Caco-2 (cell line): ENCODE results near the gene IRS2. TPM values are rescaled to one million over a fixed set of nuclear protein-coding genes. Genes with fewer than 3 reads are reported as not detected.

ENCODE experiments used
- BruUV-seq: library from RNA; stranded (reverse); fragments of 400-500 nt; replicated peaks from 2 replicates; lab custom pipeline; 2021; lab: Mats Ljungman, UMichigan
- CTCF ChIA-PET: fragments of 300-600 bp; sonication (Branson Sonifier 250); formaldehyde crosslinking; loops from one replicate; lab custom pipeline; 2022; ENCODE audit warnings: antibody characterized with exemption; lab: Charles Lee
- POLR2A ChIA-PET: fragments of 300-600 bp; sonication (Branson Sonifier 250); formaldehyde crosslinking; loops from one replicate; lab custom pipeline; 2022; ENCODE audit warnings: antibody characterized with exemption; lab: Charles Lee
- DNase-seq, 2 experiments: peaks; one replicate each; pipeline versions ENCODE4 v3.0.0 to v3.0.0-alpha.2; 2020 to 2022
- H3K27me3 ChIP-seq: replicated peaks from 2 replicates; pipeline ENCODE4 v1.6.0; 2011; ENCODE audit warnings: low read length; ENCODE audit not compliant: control insufficient read depth, insufficient read depth
- H3K36me3 ChIP-seq: 2 replicates; pipeline ENCODE4 v1.5.1; 2011; ENCODE audit warnings: low read length; ENCODE audit not compliant: control insufficient read depth, insufficient read depth
- H3K4me1 ChIP-seq: fragments of 250-450 bp; sonication (Bioruptor Pico); 2 replicates; pipeline ENCODE4 v1.5.1; 2020; ENCODE audit warnings: mild to moderate bottlenecking
- H3K4me3 ChIP-seq: 2 replicates; pipeline ENCODE4 v1.5.1; 2011; ENCODE audit warnings: low read depth, mild to moderate bottlenecking, control low read depth, low read length
- H3K9me3 ChIP-seq: fragments of 250-450 bp; sonication (Bioruptor Pico); 2 replicates; pipeline ENCODE4 v1.5.1; 2020; ENCODE audit warnings: mild to moderate bottlenecking, moderate library complexity
- H3K27ac Mint-ChIP-seq: one replicate; pipeline ENCODE4 v1.8.0; 2022; ENCODE audit warnings: mixed read lengths; ENCODE audit not compliant: unreplicated experiment
- H3K27me3 Mint-ChIP-seq: one replicate; pipeline ENCODE4 v1.8.0; 2022; ENCODE audit warnings: mixed read lengths; ENCODE audit not compliant: insufficient read depth, unreplicated experiment
- H3K36me3 Mint-ChIP-seq: one replicate; pipeline ENCODE4 v1.8.0; 2022; ENCODE audit warnings: mild to moderate bottlenecking, mixed read lengths; ENCODE audit not compliant: insufficient read depth, unreplicated experiment
- H3K4me1 Mint-ChIP-seq: one replicate; pipeline ENCODE4 v1.8.0; 2022; ENCODE audit warnings: low read depth, mixed read lengths; ENCODE audit not compliant: unreplicated experiment
- H3K4me3 Mint-ChIP-seq: one replicate; pipeline ENCODE4 v1.8.0; 2022; ENCODE audit warnings: mild to moderate bottlenecking, moderate library complexity, mixed read lengths; ENCODE audit not compliant: unreplicated experiment
- H3K9me3 Mint-ChIP-seq: one replicate; pipeline ENCODE4 v1.8.0; 2022; ENCODE audit warnings: mixed read lengths; ENCODE audit not compliant: unreplicated experiment
- CTCF ChIP-seq, 2 experiments: fragments of 200-600 bp in 1 of 2; IDR thresholded peaks; 1 replicate in 1 of 2; 2 replicates in 1 of 2; pipeline versions ENCODE4 v1.5.1 to v1.8.0; 2011 to 2022; ENCODE audit warnings: antibody characterized with exemption in 1 of 2, control low read depth in 1 of 2, inconsistent platforms in 1 of 2, low read depth in 1 of 2, low read length in 1 of 2, mild to moderate bottlenecking in 1 of 2, moderate library complexity in 1 of 2; ENCODE audit not compliant: insufficient read depth in 1 of 2, severe bottlenecking in 1 of 2, unreplicated experiment in 1 of 2
- intact Hi-C: fragments of 100-400 bp; cut with micrococcal nuclease; formaldehyde crosslinking; loops from one replicate; pipeline ENCODE4 v1.10.0; 2022; ENCODE audit not compliant: unreplicated experiment
- total RNA-seq: library from RNA; stranded (reverse); gene quantifications from 2 replicates; pipeline ENCODE4 v1.2.3, GENCODE V29; 2022

IRS2 gene
- total RNA-seq, 1 experiment from 2014 or later: 5.5 TPM

- no peak for TF ChIP-seq CTCF (IDR thresholded peaks at IDR 0.05; ENCODE audit: insufficient read depth in 1 of 2, low read depth in 1 of 2, low read length in 1 of 2, severe bottlenecking in 1 of 2, unreplicated experiment in 1 of 2)
- no peak overlapping the region for H3K27ac Mint-ChIP-seq
- no peak overlapping the region for H3K4me3 Mint-ChIP-seq
- no peak for DNase-seq
- BruUV-seq: no TSS peak
- H3K36me3 Mint-ChIP-seq: no peaks in the 10 kb centered on the region
- Histone ChIP-seq H3K36me3 (no peaks in the 10 kb centered on the region), H3K27me3 (no peaks in the 10 kb centered on the region), H3K9me3 (no peaks in the 10 kb centered on the region), H3K4me3 (no peak overlapping the region), H3K4me1 (no peaks in the 10 kb centered on the region)
- ChIA-PET CTCF (no interaction called here), POLR2A (no interaction called here)
- peaks cover 9% of the 10 kb centered on the region for H3K9me3 Mint-ChIP-seq
- H3K27me3 Mint-ChIP-seq: no peaks in the 10 kb centered on the region
- H3K4me1 Mint-ChIP-seq: no peaks in the 10 kb centered on the region
- intact Hi-C loops: no loop called here
Observed at GRCh38 chr13:109730812-109731335, 55.5 kb downstream of the IRS2 start.

- CTCF ChIA-PET: no interaction called here
- H3K27ac Mint-ChIP-seq: no peak overlapping the region
- H3K4me1 Mint-ChIP-seq: no peaks in the 10 kb centered on the region
- Histone ChIP-seq H3K9me3 (no peaks in the 10 kb centered on the region), H3K4me1 (no peaks in the 10 kb centered on the region), H3K4me3 (no peak overlapping the region), H3K36me3 (no peaks in the 10 kb centered on the region), H3K27me3 (no peaks in the 10 kb centered on the region)
- H3K36me3 Mint-ChIP-seq: no peaks in the 10 kb centered on the region
- no peak for TF ChIP-seq CTCF (IDR thresholded peaks at IDR 0.05; ENCODE audit: insufficient read depth in 1 of 2, low read depth in 1 of 2, low read length in 1 of 2, severe bottlenecking in 1 of 2, unreplicated experiment in 1 of 2)
- H3K27me3 Mint-ChIP-seq: no peaks in the 10 kb centered on the region
- BruUV-seq: no TSS peak
- POLR2A ChIA-PET: no interaction called here
- DNase-seq: no peak
- peaks cover 9% of the 10 kb centered on the region for H3K9me3 Mint-ChIP-seq
- H3K4me3 Mint-ChIP-seq: no peak overlapping the region
- intact Hi-C loops: no loop called here
Observed at GRCh38 chr13:109728791-109729731, 57.3 kb downstream of the IRS2 start.

GRCh38 chr13:109728061-109728460, 58.3 kb downstream of the IRS2 start:
- ChIA-PET POLR2A (no interaction called here), CTCF (no interaction called here)
- peaks cover 1% of the 10 kb centered on the region for H3K9me3 Mint-ChIP-seq

More at GRCh38 chr13:109728061-109728460, 58.3 kb downstream of the IRS2 start:
- no TSS peak for BruUV-seq
- Histone ChIP-seq H3K4me3 (no peak overlapping the region), H3K36me3 (no peaks in the 10 kb centered on the region), H3K9me3 (no peaks in the 10 kb centered on the region), H3K27me3 (no peaks in the 10 kb centered on the region), H3K4me1 (no peaks in the 10 kb centered on the region)
- Mint-ChIP-seq H3K36me3 (no peaks in the 10 kb centered on the region), H3K27ac (no peak overlapping the region), H3K27me3 (no peaks in the 10 kb centered on the region), H3K4me1 (no peaks in the 10 kb centered on the region), H3K4me3 (no peak overlapping the region)
- no peak for TF ChIP-seq CTCF (IDR thresholded peaks at IDR 0.05; ENCODE audit: insufficient read depth in 1 of 2, low read depth in 1 of 2, low read length in 1 of 2, severe bottlenecking in 1 of 2, unreplicated experiment in 1 of 2)
- intact Hi-C loops: no loop called here
- DNase-seq: no peak
